CD4-positive, alpha-beta T cell treated with Interferon gamma for 1 hour (primary cell): ENCODE measurements around the gene ERC1.
"Not testable (repeated sequence)": the region's sequence is repeated elsewhere in the genome, so short reads cannot be mapped to it uniquely, and the experiment has no call there.

ENCODE experiments used
- DNase-seq: peaks from one replicate; pipeline ENCODE4 v3.0.0-alpha.2; 2020

Gene ERC1

DNA sequence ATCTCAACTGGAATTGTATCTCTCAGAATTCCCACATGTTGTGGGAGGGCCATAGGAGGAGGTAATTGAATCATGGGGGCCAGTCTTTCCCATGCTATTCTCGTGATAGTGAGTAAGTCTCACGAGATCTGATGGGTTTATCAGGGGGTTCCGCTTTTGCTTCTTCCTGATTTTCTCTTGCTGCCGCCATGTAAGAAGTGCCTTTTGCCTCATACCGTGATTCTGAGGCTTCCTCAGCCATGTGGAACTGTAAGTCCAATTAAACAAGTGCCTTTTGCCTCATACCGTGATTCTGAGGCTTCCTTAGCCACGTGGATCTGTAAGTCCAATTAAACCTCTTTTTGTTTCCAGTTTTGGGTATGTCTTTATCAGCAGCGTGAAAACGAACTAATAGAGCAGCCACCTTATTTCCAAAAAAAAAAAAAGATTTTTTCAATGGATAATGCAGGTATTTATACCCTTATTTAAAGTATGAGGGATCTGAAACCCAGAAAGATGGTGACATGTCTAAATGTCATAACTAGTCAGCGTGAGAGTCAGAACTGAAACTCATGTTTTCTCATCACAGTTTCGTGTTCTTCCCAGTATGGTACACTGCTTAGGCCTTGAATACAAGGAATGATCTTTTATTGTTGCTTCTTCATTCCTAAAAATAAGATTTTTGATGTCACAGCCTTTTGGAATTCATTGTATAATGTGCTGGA is 89.6 kb downstream of the ERC1 start:
- no peak for DNase-seq

DNA sequence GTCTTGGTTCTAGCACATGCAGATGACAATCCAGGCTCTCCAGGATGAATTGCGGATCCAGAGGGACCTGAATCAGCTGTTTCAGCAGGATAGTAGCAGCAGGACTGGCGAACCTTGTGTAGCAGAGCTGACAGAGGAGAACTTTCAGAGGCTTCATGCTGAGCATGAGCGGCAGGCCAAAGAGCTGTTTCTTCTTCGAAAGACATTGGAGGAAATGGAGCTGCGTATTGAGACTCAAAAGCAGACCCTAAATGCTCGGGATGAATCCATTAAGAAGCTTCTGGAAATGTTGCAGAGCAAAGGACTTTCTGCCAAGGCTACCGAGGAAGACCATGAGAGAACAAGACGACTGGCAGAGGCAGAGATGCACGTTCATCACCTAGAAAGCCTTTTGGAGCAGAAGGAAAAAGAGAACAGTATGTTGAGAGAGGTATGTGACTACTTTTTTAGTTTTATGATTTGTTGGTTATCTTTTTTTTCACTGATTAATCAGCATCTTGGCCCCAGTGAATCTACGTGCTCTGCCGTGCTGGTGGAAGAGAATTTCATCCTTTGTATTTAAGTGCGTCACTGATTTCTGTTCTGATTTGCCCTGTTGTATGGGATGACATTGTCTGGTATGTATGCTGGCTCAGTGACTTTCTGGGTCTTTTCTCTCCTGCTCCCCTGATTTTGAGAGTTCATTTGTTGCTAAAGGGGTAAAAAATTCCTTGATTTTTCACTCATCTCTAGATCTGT is 92.3 kb downstream of the ERC1 start:
- no peak for DNase-seq

DNA sequence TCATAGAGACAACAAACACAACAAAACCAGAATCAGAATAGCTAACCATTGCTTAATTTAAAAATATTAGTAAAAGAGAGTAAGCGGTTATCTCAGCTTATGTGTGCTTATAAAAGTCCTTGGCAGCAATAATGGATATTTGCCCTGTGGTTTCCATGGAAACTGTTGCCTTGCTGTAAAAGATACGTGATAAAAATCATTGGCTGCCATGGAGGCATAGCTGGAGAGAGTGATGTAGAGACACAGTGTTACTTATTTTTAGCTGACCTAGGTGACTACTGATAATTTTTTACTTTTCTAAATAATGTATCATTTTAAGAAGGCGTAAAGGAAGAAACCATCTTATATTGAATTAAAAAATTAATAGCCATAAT is 92.9 kb downstream of the ERC1 start:
- no peak for DNase-seq

DNA sequence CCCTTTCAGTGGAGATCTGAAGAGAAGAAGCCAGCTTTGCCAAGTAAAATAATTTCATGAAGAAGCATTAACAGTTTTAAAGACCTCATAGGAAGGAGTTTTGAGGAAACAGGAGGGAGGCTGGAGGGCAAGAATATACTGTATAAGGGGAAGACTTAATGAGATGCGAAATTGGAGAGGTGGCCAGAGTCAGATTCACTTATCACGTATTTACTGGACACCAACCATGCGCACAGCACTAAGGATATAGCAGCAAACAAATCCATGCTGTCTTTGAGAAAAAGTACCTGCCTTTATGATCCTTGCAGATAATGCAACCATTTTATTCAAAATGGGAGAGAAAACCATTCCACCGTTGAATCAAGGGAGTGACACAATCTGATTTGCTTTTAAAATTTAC is 100.3 kb downstream of the ERC1 start:
- no peak for DNase-seq

DNA sequence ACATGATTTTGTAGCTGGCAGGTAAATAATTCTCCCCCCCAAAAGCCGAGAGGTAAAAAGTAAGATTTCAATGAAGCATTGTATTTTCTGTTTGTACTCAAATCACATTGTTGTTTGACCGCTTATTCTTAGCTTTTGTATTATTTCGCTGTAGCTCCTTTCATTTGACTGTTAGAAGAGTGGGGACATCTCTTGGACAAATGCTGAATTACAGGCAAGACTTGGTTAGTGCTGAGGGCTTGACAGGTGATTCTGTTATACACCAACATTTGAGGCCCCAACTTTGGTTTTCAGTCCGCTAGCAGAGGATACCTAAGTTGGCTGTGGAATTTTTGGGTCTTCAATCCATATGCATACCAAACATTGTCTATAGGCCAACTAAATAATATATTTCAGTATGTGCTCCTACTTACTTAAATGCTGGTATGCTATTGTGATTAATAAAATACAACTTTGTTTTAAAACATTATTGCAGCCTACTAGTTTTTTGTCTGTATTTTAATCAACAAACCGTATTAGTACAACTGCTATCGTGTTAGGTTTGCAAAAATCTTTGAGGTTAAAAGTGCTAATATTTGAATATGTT is 102.2 kb downstream of the ERC1 start:
- no peak for DNase-seq

DNA sequence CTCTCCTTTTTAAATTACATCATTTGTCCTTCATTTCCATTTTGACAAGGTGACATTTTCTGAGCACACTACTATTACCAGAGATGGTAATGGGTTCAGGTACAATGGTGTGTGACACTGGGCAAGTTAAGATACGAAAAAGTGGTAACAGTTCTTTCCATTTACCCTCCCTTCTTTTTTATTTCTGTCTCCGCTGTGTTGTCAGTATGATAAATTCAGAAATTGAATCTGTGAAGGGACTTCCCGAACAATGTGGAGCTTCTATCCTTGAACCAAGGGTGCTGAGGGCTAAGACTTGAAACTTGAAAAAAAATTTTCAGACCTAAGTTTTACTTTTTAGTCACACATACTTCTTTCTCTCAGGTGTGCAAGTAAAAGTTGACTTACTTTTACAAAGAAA is 103.7 kb downstream of the ERC1 start:
- DNase-seq = no peak

DNA sequence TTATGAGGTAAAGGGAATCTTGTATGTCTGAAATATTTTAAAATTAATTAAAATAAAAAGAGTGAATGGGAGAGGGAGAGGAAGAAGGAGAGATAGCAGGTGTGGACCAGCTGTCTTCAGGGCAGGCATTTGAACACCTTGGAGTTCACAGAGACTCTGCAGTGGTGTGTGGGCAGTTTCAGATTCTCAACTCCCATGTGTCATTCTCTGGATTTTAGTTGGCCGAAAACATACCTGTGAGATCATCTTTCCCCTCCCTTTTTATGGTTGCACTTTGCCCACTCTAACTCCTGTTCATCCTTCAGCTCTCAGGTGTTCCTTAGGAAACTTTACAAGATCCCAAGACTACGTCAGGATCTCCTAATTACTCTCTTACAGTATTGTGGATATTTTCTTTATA is 108.1 kb downstream of the ERC1 start:
- DNase-seq = no peak

DNA sequence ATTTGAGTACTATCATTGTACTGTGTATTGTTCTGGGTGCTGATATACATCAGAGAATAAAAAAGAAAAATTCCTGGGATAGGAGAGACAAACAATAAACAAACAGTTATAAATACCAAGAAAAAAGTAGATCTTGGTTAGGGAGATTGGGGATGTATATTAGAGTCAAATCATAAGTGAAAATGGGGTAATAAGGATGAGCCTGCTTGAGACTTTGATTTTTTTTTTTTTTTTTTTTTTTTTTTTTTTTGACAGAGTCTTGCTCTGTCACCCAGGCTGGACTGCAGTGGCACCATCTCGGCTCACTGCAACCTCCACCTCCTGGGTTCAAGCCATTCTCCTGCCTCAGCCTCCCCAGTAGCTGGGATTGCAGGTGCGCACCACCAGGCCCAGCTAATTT is 108.6 kb downstream of the ERC1 start:
- DNase-seq = not testable (repeated sequence)

DNA sequence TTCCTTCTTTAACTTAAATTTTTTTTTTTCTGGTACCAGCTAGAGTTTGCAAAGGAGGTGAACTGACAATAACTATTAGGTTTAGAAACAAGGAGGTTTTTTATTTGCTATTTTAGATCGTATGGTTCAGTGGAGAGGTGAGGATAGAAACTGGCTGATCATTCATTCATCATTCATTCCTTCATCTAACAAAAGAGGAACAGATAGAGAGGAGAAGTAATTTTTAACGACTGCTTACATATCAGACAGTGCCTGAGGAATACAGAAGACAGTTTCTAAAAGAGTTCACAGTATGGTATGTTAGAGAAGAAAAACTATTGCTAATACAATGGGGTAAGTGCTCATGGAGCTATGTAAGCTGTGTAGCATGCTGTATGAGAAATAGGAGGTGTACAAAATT is 111.1 kb downstream of the ERC1 start:
- DNase-seq = no peak

DNA sequence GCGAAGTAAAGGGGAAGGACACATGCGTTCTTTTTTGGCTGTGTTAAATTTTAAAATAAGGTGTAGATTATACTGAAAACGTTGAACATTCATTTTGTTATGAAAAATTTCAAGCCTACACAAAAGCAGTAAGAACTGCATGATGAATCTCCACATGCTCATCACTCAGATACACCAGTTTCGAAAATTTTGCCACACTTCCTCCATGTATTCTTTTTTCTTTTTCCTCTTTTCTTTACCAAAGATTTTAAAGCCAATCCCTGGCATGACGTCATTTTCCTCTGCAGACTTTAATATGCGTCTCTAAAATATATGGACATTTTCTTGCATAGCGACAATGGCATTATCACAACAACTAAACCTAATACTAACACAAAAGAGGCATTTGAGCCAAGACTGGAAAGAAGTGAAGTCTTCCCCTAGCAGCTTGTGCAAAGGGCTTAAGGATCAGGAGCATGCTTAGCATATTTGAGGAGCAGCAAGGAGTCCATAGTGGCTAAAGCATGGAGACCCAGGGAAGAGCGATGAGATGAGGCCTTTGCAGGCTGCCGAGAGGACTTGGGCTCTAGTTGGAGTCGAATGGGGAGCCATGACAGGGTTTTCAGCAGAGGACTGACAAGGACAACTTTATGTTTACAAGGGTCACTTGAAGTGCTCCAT is 111.9 kb downstream of the ERC1 start:
- no peak for DNase-seq

DNA sequence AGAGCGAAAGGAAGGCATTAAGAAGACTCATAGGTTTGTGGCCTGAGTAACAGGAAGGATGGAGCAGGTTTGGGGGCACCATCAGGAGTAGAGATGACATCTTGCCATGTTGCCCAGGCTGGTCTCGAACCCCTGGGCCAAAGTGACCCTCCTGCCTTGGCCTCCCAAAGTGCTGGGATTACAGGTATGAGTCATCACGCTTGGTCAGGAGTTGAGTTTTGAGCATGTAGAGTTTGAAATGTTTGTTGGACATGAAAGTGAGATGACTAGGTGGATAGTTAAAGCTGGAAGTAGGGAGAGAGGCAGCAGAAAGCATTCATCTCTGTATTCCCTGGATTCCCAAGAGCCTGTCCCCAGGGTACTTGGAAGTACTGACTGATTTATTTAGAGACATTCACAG is 112.6 kb downstream of the ERC1 start:
- no peak for DNase-seq

DNA sequence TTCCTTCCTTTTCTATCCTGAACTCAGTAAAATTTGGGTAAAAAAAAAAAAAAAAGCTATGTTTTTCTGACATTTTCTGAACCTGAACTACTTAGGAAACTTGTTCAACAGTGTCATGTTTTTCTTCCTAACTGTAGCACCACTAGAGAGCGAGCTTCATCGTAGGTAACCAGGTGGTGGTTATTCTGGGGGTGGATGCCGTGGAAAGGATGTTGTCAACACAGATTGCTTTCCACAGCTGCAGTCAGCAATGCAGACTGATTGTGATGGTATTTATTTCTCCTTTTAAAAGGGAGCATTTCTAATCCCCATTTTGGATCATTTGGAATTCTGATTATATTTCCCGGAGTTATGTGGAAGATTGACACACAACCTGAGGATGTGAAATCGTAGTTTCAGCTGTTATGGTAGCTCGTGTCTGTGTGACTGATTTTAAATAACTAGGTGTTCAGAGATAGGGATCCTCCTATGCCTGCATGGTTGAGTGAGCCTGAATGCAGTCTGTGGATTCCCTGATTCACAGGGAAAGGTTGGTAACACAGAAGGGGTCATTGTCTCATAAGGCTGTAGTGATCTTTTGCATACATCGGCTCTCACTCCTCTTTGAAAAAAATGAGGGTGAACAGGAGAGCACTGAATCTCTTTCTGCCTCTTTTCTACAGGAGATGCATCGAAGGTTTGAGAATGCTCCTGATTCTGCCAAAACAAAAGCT is 113.2 kb downstream of the ERC1 start:
- DNase-seq = no peak

DNA sequence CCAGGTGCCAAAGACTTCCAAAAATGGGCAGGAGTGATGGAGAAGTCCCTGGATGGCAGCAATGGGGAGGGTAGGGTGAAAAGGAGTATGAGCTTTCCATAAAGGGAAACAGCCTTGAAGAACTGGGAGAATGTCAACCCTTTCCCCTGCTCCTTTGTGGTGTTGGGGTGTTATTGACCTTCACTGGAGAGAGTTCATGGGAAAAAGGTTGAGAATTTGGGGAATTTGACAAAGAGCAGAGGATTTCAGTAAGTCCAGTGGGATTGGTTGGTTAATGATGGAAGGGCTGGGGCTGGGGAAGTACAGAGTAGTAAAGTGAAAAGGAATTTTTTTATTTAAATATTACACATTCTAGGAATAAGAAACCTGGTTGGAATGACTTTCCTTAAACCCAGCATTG is 116.6 kb downstream of the ERC1 start:
- no peak for DNase-seq

DNA sequence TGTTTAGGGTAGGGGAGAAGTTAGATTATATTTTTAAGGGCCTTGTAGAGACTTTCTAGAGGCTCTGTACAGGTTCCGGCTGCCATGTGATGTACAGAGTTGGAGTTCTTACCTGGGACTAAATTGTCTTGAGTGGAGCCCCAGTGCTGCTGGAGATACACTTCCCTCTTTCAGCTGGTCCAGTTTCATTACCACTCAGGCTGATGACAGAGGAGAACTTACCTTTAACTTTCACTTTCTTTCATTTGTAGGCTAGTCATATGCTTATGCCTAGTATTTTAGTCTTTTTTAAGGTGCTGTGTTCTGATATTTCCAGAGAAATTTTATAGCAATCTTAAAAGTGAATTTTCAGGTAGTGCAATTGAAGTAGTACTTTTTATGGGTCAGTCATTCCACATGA is 117.3 kb downstream of the ERC1 start:
- DNase-seq = peak; percentile 2

DNA sequence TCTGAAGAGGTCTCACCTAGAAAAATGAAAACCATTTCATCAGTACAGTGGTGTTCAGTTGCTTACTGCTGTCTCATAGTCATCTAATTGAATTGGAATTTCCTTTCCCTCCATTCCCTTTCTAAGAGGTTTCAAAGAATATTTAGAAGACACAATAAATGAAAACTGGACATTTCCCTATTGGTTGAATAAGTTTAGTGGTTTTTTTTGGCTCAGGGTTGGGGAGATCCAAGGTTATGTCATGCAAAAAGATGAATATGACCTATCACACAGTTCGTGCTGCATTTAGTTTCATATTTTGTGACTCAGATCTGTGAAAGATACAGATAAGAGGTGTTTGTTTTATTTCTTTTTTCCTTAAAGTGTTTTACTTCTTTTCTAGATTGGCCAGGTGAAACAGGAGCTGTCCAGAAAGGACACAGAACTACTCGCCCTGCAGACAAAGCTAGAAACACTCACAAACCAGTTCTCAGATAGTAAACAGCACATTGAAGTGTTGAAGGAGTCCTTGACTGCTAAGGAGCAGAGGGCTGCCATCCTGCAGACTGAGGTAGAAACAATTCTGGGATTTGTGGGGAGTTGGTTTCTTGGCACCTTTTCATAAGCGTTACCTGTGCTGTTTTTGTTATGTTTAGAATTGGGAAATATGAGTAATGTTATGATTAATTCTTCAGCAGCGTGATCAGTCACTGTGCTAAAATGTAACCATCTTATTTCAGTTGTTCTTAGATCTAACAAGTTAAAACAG is 124.6 kb downstream of the ERC1 start:
- DNase-seq = no peak

DNA sequence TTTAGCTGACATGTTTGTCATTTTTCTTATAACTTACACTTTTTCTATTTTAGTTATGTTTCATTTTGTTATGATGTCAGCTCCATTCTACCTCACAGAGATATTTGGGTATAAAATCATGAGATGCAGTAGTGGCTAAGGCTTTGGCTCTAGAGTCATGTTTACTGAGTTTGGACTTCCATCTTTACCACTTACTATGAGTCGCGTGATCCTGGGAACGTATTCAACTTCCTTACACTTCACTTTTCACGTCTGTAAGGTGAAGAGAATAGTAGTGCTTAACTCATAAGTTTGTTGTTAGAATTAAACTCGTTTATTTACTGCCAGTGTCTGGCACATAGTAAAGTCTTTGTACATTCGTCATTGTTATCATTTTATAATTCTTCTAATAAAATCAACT is 126.3 kb downstream of the ERC1 start:
- no peak for DNase-seq

DNA sequence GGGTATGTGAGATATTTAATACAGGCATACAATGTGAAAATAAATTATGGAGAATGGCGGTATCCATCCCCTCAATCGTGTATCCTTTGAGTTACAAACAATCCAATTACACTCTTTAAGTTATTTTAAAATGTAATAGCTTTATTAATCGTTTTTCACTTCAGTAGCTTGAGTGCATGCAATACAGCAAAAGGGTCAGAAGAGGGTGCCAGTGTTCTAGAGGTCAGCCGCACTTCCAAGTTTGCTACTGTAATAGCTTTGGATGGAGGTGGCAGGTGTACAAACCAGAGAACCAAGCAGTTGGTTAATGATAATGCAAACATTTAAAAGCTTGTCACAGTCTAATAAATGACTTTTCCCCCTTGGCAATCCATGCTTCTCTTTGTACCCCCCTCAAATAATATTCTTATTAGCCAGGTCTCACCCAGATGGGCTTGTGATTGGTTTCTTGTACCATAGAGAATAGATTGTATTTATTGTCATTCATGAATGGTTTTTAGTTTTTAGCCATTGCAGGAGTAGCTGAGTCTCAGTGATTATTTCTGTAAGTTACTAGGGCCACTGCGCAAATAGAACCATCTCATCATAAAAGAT is 127.0 kb downstream of the ERC1 start:
- DNase-seq = peak; percentile 59

DNA sequence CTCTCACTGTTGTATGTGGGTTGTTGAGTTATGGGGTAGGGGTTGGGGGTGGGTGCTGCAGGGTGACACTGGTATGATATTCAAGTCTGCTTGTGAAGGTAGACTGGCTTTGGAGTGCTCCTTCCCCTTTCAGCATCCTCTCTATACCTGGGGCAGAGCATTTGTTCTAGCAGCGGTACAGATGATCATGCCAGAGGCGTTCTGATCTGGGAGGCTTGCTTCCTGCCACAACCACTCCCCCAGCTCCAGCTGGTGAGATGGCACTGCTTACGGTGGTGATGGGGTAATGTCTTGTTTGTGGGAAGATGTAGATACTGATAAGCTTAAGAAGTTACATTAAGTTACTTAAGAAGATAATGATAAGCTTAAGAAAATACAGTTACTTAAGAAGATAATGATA is 131.8 kb downstream of the ERC1 start:
- DNase-seq = peak; percentile 46

DNA sequence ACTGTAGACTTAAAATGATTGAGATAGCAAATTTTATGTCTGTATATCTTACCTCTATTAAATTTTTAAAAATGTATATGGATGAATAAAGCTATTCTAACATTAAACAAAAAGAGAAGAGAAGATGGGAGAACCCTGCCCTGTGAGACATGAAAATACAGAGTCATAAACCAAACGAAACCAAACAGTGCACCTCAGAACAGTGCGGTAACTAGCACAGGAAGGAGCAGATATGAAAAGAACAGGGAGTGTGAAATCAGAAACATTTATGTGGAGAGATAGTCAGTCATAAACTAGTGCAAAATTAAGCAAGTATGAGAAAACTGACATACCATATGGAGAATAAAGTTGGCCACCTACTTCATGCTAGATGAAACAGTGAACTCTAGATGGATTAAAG is 135.1 kb downstream of the ERC1 start:
- no peak for DNase-seq

DNA sequence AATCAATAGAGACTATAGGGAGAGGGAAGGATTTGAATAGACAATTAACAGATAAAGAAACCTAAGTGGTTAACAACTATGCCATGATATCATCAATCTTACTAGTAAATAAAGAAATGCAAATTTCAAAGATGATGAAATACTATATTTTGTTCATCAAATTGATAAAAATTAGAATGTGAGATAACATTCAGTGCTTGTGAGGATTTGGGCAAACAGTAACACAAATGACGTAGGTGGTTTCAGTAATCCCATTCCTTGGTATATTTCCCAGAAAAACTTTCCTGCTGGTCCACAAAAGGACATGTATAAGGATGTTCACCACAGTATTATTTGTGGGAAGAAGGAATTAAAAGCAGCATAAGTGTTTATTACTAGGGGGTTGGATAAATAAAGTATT is 136.0 kb downstream of the ERC1 start:
- no peak for DNase-seq

DNA sequence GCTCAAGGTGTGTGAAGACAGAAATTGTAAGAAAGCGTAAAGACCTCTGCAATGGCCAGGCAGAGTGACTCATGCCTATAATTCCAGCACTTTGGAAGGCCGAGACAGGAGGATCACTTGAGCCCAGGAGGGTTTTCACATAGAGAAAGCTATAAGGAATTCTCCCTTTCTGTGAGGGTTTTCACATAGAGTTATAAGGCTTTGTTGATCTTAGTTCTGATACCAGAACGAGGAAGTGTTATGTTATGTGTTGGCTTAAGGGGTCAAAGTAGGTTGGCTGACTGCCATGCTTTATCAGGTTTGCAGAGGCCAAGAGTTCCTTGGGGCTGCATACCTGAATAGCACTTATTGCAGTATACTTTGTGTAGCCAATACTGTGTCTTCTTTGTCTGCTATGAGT is 139.1 kb downstream of the ERC1 start:
- no peak for DNase-seq

DNA sequence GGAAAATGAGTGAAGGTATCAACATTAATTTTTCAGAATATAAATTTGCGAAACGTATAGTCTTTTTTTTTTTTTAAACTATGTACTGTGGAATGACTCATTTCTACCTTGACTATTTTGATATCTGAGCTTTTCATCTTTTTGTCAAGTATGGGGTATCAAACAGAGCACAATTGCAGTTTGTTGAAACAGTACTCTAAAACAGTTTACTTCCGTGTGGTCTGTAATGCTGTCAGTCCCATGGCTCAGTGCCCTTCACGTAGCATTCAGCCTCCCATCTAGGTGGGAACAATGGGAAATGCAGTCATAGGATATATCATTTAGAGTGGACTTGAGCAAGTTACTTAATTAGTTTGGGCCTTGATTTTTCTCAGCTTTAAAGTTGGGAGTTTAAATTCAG is 139.5 kb downstream of the ERC1 start:
- DNase-seq = no peak
